ENCODE data around the gene RPP25L.

Gene RPP25L

GRCh38 chr9:34611251-34611810 is 566 bp downstream of the RPP25L start:
- in situ Hi-C loops (cut with MboI; ENCODE audit: low pct_unique_long_range_greater_than_20kb, low sequenced_read_pairs, unreplicated experiment) = no loop called here
- TF ChIP-seq, protein P1, sequence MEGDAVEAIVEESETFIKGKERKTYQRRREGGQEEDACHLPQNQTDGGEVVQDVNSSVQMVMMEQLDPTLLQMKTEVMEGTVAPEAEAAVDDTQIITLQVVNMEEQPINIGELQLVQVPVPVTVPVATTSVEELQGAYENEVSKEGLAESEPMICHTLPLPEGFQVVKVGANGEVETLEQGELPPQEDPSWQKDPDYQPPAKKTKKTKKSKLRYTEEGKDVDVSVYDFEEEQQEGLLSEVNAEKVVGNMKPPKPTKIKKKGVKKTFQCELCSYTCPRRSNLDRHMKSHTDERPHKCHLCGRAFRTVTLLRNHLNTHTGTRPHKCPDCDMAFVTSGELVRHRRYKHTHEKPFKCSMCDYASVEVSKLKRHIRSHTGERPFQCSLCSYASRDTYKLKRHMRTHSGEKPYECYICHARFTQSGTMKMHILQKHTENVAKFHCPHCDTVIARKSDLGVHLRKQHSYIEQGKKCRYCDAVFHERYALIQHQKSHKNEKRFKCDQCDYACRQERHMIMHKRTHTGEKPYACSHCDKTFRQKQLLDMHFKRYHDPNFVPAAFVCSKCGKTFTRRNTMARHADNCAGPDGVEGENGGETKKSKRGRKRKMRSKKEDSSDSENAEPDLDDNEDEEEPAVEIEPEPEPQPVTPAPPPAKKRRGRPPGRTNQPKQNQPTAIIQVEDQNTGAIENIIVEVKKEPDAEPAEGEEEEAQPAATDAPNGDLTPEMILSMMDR (IDR thresholded peaks at IDR 0.05; ENCODE audit: extremely low read depth, insufficient read depth, missing control alignments) = no peak
- DNase-seq (ENCODE audit: low spot score) = no peak

DNA sequence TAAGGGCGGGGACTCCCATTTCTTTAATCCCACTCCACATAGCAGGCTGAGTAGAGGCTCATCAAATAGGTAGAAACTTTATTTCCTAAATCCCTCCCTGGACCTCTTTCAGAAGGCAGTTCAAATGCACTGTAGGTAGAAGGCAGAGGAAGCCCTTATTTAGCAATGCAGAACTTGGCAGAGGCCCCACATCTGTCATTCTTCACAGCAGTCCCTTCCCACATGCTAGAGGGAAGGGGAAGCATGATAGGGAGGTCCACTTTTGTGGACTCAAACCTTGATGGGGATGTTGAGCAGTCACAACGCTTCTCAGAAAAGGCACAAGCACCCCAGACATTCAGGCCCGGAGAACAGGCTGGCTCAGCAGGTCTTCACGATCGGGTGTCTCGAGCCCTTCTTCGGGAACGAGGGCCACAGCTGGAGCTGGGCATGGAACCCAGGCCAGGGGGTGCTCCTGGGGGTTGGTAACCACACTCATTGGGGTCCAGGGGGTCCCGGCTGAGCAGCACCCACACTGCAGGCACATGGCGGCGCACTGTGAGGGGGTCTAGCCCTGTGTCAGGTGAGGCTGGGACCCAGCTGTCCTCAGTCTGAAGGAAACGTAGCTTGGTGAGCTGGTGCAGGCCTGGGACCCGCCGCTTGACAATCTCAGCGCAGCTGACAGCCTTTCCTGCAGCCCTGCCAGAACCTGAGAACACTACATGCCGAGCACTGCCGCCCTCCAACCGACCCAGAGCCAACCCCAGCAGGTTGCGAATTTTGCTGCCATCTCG is 1.3 kb downstream of the RPP25L start:
- no peak for DNase-seq (ENCODE audit: low spot score)
- TF ChIP-seq, protein P1 (IDR thresholded peaks at IDR 0.05; ENCODE audit: extremely low read depth, insufficient read depth, missing control alignments) = no peak
- in situ Hi-C loops (cut with MboI; ENCODE audit: low pct_unique_long_range_greater_than_20kb, low sequenced_read_pairs, unreplicated experiment) = no loop called here

DNA sequence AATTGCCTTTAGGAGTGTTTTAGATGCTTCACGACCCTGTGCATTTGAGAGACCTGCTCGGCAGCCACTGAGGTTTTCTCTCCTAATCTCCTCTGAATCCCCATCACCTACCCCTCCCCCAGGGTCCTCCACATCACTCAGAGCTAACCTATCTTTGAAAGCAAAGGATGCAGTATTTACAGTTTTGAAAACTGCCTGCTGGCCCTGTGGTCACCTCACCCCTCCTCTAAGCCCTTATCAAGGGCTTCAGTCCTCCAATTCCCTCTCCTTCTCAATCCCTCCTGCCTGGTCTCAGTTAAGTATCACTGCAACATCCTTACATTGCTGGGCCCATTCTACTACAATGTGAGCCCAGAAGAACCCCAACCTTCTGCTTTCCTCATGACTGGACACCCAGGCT is 4.6 kb downstream of the RPP25L start:
- DNase-seq (ENCODE audit: low spot score) = no peak
- TF ChIP-seq, protein P1 (IDR thresholded peaks at IDR 0.05; ENCODE audit: extremely low read depth, insufficient read depth, missing control alignments) = no peak
- in situ Hi-C loops (cut with MboI; ENCODE audit: low pct_unique_long_range_greater_than_20kb, low sequenced_read_pairs, unreplicated experiment) = no loop called here

GRCh38 chr9:34606905-34607304 is 5.0 kb downstream of the RPP25L start:
- TF ChIP-seq, protein P1 (IDR thresholded peaks at IDR 0.05; ENCODE audit: extremely low read depth, insufficient read depth, missing control alignments) = no peak
- in situ Hi-C loops (cut with MboI; ENCODE audit: low pct_unique_long_range_greater_than_20kb, low sequenced_read_pairs, unreplicated experiment) = no loop called here
- no peak for DNase-seq (ENCODE audit: low spot score)

DNA sequence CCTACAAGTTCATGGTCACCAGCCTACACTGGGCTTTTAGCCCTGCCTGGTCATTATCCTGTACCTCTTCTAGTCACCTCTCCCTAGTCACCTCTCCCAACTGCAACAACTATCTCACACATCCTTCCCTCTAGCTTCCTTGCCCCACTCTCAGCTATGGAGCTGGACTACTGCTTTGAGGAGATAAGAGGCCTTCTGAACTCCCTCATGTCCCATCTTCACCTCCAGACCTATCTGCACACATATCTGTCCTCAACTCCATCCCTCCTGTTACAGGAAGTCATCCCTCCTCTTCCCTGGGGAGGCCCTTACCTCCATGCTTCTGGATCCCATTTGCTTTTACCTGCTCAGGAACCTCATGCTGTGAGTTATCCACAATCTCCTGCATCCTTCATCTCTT is 5.7 kb downstream of the RPP25L start:
- DNase-seq (ENCODE audit: low spot score) = no peak
- in situ Hi-C loops (cut with MboI; ENCODE audit: low pct_unique_long_range_greater_than_20kb, low sequenced_read_pairs, unreplicated experiment) = no loop called here
- TF ChIP-seq, protein P1 (IDR thresholded peaks at IDR 0.05; ENCODE audit: extremely low read depth, insufficient read depth, missing control alignments) = no peak

DNA sequence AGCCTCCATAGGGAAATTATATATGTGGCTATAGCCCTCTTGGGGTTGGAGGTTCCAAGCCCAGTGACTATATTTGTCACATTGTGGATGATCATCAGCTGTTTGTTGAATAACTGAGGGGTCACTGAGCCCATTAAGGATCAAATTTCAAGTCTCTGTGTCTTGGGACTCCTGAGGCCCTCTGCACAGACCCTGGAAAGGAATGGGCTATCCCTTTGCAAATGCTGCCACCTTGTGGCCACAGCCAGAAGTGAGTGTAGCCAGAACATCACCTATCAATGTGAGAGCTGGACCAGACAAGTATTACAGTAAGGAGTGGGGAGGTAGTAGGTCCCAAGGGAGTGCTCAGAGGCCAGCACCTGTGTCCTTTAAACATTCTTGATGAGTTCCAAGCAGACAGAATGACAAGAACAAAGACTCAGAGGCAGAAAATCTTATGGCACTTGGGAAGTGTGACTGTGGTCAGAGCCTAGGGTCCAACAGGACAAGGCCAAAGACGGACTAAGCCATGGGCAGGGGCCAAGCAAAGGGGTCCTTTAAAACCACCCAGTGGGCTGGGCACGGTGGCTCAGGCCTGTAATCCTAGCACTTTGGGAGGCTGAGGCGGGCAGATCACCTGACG is 8.2 kb downstream of the RPP25L start:
- DNase-seq (ENCODE audit: low spot score) = peak; percentile 88
- TF ChIP-seq, protein P1 (IDR thresholded peaks at IDR 0.05; ENCODE audit: extremely low read depth, insufficient read depth, missing control alignments) = peak; percentile 92
- in situ Hi-C loops (cut with MboI; ENCODE audit: low pct_unique_long_range_greater_than_20kb, low sequenced_read_pairs, unreplicated experiment) = no loop called here
